Thymus (tissue), 11 donors: ENCODE results near the gene PCNA. TPM values are rescaled to one million over a fixed set of nuclear protein-coding genes. Genes with fewer than 3 reads are reported as not detected.

Source experiments
- DNase-seq, 9 donors: peaks; one replicate each; pipeline ENCODE4 v3.0.0-alpha.2; 2013; ENCODE audit warnings: low spot score in 9 of 9, low read depth in 6 of 9, missing footprints in 1 of 9
- H3K27ac ChIP-seq, 2 donors: one replicate each; pipeline ENCODE4 v1.5.1; 2013; ENCODE audit warnings: control low read depth in 1 of 2, low read depth in 1 of 2, low read length in 1 of 2, mild to moderate bottlenecking in 1 of 2, moderate library complexity in 1 of 2
- H3K27me3 ChIP-seq, 2 donors: one replicate each; pipeline ENCODE4 v1.5.1; 2013; ENCODE audit warnings: low read length in 1 of 2; ENCODE audit not compliant: control insufficient read depth in 2 of 2, insufficient read depth in 1 of 2
- H3K36me3 ChIP-seq, 2 donors: one replicate each; pipeline ENCODE4 v1.5.1; 2013; ENCODE audit warnings: low read length in 1 of 2, mild to moderate bottlenecking in 1 of 2, moderate library complexity in 1 of 2; ENCODE audit not compliant: control insufficient read depth in 2 of 2, insufficient read depth in 2 of 2
- H3K4me1 ChIP-seq, 2 donors: one replicate each; pipeline ENCODE4 v1.5.1; 2013; ENCODE audit warnings: low read length in 2 of 2; ENCODE audit not compliant: control insufficient read depth in 2 of 2, insufficient read depth in 2 of 2
- H3K4me3 ChIP-seq, 2 donors: one replicate each; pipeline ENCODE4 v1.5.1; 2013; ENCODE audit warnings: low read length in 2 of 2, control low read depth in 1 of 2, mild to moderate bottlenecking in 1 of 2
- H3K9me3 ChIP-seq, 2 donors: one replicate each; pipeline ENCODE4 v1.5.1; 2013; ENCODE audit warnings: low read length in 1 of 2, mild to moderate bottlenecking in 1 of 2; ENCODE audit not compliant: control insufficient read depth in 2 of 2, insufficient read depth in 1 of 2
- WGBS: extraction: QIAGEN DNeasy Blood & Tissue Kit; methylation state at CpG from one replicate; pipeline ENCODE4 v1.1.7; 2013; 5-methylcytosine and 5-hydroxymethylcytosine counted together
- polyA plus RNA-seq: library from polyadenylated mRNA; stranded (reverse); fragments of 200-250 nt; gene quantifications from one replicate; pipeline ENCODE4 v1.2.3, GENCODE V29; 2013
- total RNA-seq: library from RNA; stranded (reverse); fragments of 120-200 nt; gene quantifications from one replicate; pipeline ENCODE4 v1.2.4, GENCODE V29; 2013
- donor health status: healthy.

PCNA gene
- total and polyA plus RNA-seq, 2 donors = 75.4 to 330 TPM

DNA sequence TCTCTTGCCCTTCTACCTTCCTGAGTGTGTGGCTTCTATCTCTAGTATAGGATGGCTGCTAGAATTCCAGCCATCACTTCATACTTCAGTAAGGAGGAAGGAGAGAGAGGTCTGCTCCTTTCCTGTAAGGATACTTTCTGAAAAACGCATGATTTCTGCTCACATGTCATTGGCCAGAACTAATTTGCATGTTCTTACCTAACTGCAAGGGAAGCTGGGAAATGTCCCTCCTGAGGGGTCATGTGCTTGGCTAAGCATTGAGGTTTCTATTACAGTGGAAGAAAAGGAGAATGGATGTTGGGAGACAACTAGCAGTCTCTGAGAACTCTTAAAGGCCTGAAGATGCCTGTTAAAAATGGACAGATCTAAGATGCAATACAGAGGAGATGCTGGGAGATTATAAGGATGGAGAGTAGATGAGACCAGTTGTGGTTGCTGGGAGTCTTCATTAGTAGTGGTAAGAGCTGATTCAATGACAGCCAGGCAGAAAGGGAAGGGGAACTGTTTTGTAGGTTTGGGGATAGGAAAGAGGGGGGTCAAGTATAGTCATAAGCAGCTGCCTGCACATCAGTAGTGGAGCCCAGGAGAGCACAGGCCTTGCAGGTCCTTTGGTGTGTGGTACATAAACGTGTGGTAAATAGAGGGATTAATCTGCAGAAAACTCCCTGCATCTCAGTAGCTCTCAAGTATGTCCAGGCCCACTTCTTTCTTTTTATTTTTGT is 27.3 kb upstream of the PCNA start:
- WGBS = 82% methylated on average over 2 of the region's 2 CpGs

DNA sequence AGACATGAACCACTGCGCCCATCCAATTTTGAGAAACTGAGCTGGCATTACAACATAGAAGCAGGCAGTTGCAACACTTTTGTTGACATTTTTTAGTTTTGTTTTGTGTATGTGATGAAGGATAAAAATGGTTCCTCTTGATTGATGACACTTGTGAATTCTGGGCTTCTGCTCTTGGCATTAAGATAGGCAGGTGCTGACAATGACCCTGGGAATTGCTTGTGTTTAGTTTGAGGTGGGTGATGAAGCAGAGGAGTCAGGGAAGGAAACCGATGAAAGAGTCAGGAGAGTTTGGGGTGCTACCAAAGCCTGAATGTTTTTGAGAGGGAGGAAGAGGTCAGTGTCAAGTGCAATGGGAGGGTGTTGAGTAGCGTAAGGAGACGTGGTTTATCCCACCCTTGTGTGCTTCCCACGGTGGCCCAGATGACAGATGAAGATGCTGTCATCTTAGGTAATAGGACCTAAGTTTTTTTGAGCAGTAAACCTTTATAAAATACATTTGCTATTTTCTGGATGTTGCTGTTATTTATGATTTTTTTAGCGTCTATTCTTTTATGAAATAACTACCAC is 26.4 kb upstream of the PCNA start:
- no peak for DNase-seq
- H3K27me3 ChIP-seq = no peaks in the 10 kb centered on the region
- H3K9me3 ChIP-seq = no peaks in the 10 kb centered on the region
- no peak overlapping the region for H3K27ac ChIP-seq
- no peaks in the 10 kb centered on the region for H3K36me3 ChIP-seq
- no peaks in the 10 kb centered on the region for H3K4me1 ChIP-seq
- H3K4me3 ChIP-seq = no peak overlapping the region
- 86% methylated on average over 6 of the region's 6 CpGs for WGBS

More for the DNA sequence above, 27.3 kb upstream of the PCNA start:
- DNase-seq = no peak
- Histone ChIP-seq H3K9me3 (no peaks in the 10 kb centered on the region), H3K27me3 (no peaks in the 10 kb centered on the region), H3K27ac (no peak overlapping the region), H3K4me3 (no peak overlapping the region), H3K4me1 (no peaks in the 10 kb centered on the region), H3K36me3 (no peaks in the 10 kb centered on the region)

DNA sequence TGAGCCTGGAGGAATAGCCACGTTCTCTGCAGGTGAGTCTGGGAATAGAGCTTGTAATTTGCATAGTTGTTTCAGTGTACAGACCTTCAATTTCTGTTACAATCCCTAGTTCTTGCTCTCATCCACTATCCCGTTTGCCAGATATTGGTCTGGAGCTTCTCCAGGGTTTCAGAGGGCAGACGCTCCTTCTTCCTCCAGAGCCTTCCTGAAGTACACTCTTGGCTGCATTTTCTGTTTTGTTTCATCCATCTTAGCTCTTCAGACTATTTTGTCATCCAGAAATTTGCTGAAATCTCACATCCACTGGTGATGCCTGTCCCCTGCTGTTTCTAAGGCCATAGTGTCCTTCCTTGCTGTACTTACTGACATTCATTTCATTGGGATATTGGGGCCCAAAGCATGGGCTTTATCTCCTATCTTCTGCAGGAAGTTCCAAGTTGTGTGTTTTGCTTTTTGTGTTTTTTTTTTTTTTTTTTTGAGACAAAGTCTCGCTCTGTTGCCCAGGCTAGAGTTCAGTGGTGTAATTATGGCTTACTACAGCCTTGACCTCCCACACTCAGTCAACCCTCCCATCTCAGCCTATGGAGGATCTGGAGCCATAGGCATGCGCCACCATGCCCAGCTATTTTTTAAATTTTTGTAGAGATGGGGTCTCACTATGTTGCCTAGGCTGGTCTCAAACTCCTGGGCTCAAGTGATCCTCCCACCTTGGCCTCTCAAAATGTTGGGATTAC is 25.8 kb upstream of the PCNA start:
- Histone ChIP-seq H3K4me1 (no peaks in the 10 kb centered on the region), H3K27ac (no peak overlapping the region), H3K9me3 (no peaks in the 10 kb centered on the region), H3K36me3 (no peaks in the 10 kb centered on the region), H3K4me3 (no peak overlapping the region), H3K27me3 (no peaks in the 10 kb centered on the region)
- WGBS = 86% methylated on average over 5 of the region's 5 CpGs
- no peak for DNase-seq

DNA sequence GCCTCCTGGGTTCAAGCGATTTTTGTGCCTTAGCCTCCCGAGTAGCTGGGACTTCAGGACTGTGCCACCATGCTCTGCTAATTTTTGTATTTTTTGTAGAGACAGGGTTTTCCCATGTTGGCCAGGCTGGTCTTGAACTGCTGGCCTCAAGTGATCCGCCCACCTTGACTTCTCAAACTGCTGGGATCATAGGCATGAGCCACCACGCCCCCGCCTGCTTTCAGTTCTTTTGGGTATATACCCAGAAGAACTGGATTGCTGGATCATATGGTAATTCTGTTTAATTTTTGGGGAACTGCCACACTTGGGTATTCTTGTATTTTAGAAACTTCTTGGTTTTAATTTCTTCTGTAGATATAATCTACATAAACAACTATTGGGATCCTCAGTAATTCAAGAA is 24.1 kb upstream of the PCNA start:
- 96% methylated on average over 5 of the region's 5 CpGs for WGBS
- no peak overlapping the region for H3K4me3 ChIP-seq
- no peaks in the 10 kb centered on the region for H3K4me1 ChIP-seq
- no peak for DNase-seq
- no peaks in the 10 kb centered on the region for H3K27me3 ChIP-seq
- no peak overlapping the region for H3K27ac ChIP-seq
- no peaks in the 10 kb centered on the region for H3K36me3 ChIP-seq
- no peaks in the 10 kb centered on the region for H3K9me3 ChIP-seq

DNA sequence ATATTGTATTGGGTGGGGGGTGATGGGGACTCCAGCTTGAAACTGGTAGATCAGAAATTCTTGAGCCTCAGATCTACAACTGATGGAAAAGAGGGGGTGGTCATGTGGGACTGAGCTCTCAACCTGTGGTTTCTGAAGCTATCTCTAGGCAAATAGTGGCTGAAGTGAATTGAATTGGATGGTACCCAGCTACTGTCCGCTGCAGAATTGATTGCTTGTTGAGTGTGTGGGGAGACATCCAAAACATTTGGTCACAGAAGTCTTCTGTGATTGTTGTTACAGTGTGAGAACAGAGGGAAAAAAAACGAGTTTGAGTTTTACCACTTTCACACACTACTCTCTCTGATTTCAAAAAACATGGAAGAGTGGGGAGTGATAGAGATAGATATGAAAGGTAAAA is 21.9 kb upstream of the PCNA start:
- H3K4me1 ChIP-seq = no peaks in the 10 kb centered on the region
- WGBS = 94% methylated on average over 2 of the region's 2 CpGs
- H3K27ac ChIP-seq = no peak overlapping the region
- no peaks in the 10 kb centered on the region for H3K27me3 ChIP-seq
- no peak overlapping the region for H3K4me3 ChIP-seq
- no peaks in the 10 kb centered on the region for H3K36me3 ChIP-seq
- no peak for DNase-seq
- no peaks in the 10 kb centered on the region for H3K9me3 ChIP-seq

DNA sequence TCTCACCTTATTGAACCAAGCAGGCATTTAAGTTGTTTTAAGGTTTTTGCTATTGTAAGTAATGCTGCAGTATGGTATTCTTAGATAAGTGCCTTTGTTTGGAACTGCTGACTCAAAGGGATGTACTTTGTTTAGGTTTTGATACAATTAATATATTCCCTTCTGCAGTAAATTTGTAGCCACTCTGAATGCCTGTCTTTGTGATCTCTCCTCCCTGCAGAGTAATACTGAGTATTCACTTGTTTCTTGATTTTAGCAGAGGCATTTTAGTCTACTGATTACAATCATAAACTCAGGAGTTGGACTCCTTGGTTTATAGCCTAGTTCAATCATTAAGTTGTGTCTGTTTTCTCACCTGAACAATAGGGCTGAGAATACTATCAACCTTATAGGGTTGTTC is 20.4 kb upstream of the PCNA start:
- no peak overlapping the region for H3K4me3 ChIP-seq
- no peaks in the 10 kb centered on the region for H3K27me3 ChIP-seq
- H3K27ac ChIP-seq = no peak overlapping the region
- no peak for DNase-seq
- no peaks in the 10 kb centered on the region for H3K4me1 ChIP-seq
- no peaks in the 10 kb centered on the region for H3K9me3 ChIP-seq
- no peaks in the 10 kb centered on the region for H3K36me3 ChIP-seq

DNA sequence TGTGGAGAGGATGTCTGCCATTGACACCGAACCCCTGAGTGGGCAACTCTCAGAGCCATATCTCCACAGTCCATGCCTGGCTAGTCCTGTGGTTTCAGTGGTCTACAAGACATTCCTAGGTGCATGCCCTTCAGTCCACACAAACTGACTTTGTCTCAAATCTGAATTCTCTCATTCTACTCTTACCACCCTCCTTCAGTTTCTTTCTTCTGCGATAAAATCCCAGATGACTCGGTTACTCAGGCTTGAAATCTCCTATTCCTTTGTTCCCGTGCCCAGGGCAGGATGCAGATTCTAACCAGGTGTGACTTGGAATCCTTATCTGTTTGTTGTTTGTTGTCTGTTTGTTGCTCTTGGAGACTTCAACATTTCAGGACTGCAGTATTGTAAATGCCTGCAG is 16.3 kb upstream of the PCNA start:
- WGBS = 93% methylated on average over 4 of the region's 4 CpGs
- Histone ChIP-seq H3K9me3 (no peaks in the 10 kb centered on the region), H3K4me1 (no peaks in the 10 kb centered on the region), H3K36me3 (peaks cover 0 to 3% of the 10 kb centered on the region in 2 donors), H3K27ac (no peak overlapping the region), H3K4me3 (no peak overlapping the region), H3K27me3 (no peaks in the 10 kb centered on the region)
- DNase-seq = no peak

DNA sequence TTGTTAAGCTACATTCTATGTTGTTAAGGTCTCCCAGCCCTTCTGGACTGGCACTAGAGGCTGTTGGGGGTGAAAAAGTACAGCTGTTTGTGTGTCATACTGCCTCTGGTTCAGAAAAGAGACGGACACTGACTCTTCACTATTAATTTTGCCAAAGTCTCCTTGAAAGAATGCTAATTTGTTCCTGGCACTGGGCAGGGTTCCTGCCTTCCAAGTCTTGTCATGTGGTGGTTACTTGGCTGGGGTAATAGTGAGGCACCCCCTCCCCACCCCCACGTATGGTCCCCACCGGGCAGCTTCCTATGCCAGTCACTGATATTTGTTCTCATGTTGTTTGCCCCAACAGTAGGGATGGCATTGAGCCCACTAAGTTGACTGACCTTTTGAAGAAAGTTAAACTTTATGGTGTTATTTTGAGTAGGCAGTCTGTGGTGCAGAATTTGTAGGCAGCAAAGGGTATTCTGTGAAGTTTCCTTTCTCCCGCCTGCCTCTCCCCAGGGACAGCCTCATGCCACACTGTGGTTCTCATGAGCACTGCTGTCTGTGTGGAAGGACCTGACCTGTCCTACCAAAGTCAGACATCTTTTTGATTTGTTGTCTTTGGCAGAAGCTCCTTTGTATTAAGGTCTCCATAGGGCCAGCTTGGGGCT is 15.7 kb upstream of the PCNA start:
- Histone ChIP-seq H3K9me3 (no peaks in the 10 kb centered on the region), H3K4me1 (no peaks in the 10 kb centered on the region), H3K4me3 (no peak overlapping the region), H3K27me3 (no peaks in the 10 kb centered on the region), H3K27ac (no peak overlapping the region), H3K36me3 (peaks cover 0 to 3% of the 10 kb centered on the region in 2 donors)
- DNase-seq = no peak
- 97% methylated on average over 4 of the region's 4 CpGs for WGBS

DNA sequence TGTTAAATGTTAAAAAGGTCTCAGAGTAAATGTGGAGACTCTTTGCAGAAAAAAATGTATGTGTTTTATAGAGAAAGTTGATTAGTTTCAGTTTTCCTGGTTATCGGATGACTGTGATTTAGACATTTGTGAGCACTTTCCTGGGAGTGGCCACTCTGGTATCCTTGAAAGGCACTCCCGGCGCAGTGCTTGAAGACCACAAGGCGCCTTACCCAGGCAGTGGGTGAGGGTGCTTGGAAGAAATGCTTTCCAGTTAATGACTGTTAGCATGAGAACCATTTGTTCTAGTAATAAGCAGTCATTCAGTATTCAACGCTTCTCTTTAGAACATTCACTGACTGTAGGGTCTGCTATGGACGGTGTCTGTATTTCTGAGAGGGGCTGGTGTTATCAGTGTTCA is 14.2 kb upstream of the PCNA start:
- H3K9me3 ChIP-seq = no peaks in the 10 kb centered on the region
- H3K4me1 ChIP-seq = no peaks in the 10 kb centered on the region
- H3K27ac ChIP-seq = no peak overlapping the region
- H3K4me3 ChIP-seq = no peak overlapping the region
- over 99% methylated on average over 6 of the region's 6 CpGs for WGBS
- H3K27me3 ChIP-seq = no peaks in the 10 kb centered on the region
- no peak for DNase-seq
- H3K36me3 ChIP-seq = peaks cover 0 to 3% of the 10 kb centered on the region in 2 donors
